Transverse colon (tissue), 4 donors: ENCODE measurements around the gene TYROBP. TPM values are rescaled to one million over a fixed set of nuclear protein-coding genes. Genes with fewer than 3 reads are reported as not detected.

Source experiments
- DNase-seq: peaks from one replicate; pipeline ENCODE4 v3.0.0-alpha.2; 2019
- H3K27ac ChIP-seq, 4 donors: fragments of 200-600 bp; sonication (generic); 2 replicates each; pipeline ENCODE4 v1.5.1; 2016 to 2018; ENCODE audit warnings: inconsistent platforms in 4 of 4
- H3K27me3 ChIP-seq: fragments of 200-600 bp; sonication (generic); 2 replicates; pipeline ENCODE4 v1.5.1; 2017; ENCODE audit warnings: inconsistent platforms
- H3K36me3 ChIP-seq, 4 donors: fragments of 200-600 bp; sonication (generic); 2 replicates each; pipeline ENCODE4 v1.5.1; 2017 to 2019; ENCODE audit warnings: inconsistent platforms in 4 of 4
- H3K4me1 ChIP-seq, 4 donors: fragments of 200-600 bp; sonication (generic); 2 replicates each; pipeline ENCODE4 v1.5.1; 2017 to 2020; ENCODE audit warnings: inconsistent platforms in 4 of 4
- H3K4me3 ChIP-seq, 4 donors: fragments of 200-600 bp; sonication (generic); 1 replicate in 1 of 4; 2 replicates in 3 of 4; pipeline versions ENCODE4 v1.5.1 to v1.6.1; 2017 to 2019; ENCODE audit warnings: inconsistent platforms in 4 of 4
- H3K9me3 ChIP-seq, 2 donors: fragments of 200-600 bp; sonication (generic); 2 replicates each; pipeline ENCODE4 v1.5.1; 2017 to 2019; ENCODE audit warnings: inconsistent platforms in 2 of 2
- EP300 ChIP-seq: sonication (generic); formaldehyde crosslinking; IDR thresholded peaks from one replicate; pipeline ENCODE4 v1.6.1; 2017; ENCODE audit warnings: antibody characterized with exemption, low read depth
- POLR2A ChIP-seq: fragments of 450-650 bp; IDR thresholded peaks from one replicate; pipeline ENCODE4 v1.6.1; 2016; ENCODE audit warnings: antibody characterized with exemption, mild to moderate bottlenecking, moderate library complexity
- POLR2AphosphoS5 ChIP-seq, 3 donors: sonication (generic); formaldehyde crosslinking; IDR thresholded peaks; one replicate each; pipeline ENCODE4 v1.6.1; 2016; ENCODE audit warnings: antibody characterized with exemption in 3 of 3
- WGBS, 2 donors: methylation state at CpG; one replicate each; pipeline ENCODE4 v1.1.5; 2018; ENCODE audit warnings: low coverage in 1 of 2; 5-methylcytosine and 5-hydroxymethylcytosine counted together
- in situ Hi-C, 4 donors: fragments of 200-750 bp; cut with MboI; loops; one replicate each; pipeline versions ENCODE4 v1.15.0 to v1.15.1; 2017; ENCODE audit warnings: low sequenced_read_pairs in 3 of 4, low pct_ligation_motif_present in 1 of 4, low pct_unique_long_range_greater_than_20kb in 1 of 4
- intact Hi-C: fragments of 100-400 bp; cut with DNase I; formaldehyde crosslinking; loops from one replicate; pipeline ENCODE4 v1.15.1; 2023; ENCODE audit warnings: low total_unique reads
- total RNA-seq, 4 donors: library from RNA; depleted of rRNA; stranded (reverse); fragments of >200 nt; gene quantifications; one replicate each; pipeline ENCODE4 v1.1.0, GENCODE V29; 2016
- TF ChIP-seq, protein P1 (sequence below), 5 experiments: fragments of 200-600 bp in 3 of 5; fragments of 450-650 bp in 2 of 5; sonication (generic) in 3 of 5; IDR thresholded peaks; 1 replicate in 2 of 5; 2 replicates in 3 of 5; pipeline ENCODE4 v1.5.1; 2016 to 2017; ENCODE audit warnings: antibody characterized with exemption in 5 of 5, inconsistent platforms in 3 of 5, mild to moderate bottlenecking in 2 of 5, moderate library complexity in 1 of 5

TYROBP gene
- total RNA-seq, 4 donors from 2014 or later, result 25.6 to 81.5 (median 52.2) TPM

DNA sequence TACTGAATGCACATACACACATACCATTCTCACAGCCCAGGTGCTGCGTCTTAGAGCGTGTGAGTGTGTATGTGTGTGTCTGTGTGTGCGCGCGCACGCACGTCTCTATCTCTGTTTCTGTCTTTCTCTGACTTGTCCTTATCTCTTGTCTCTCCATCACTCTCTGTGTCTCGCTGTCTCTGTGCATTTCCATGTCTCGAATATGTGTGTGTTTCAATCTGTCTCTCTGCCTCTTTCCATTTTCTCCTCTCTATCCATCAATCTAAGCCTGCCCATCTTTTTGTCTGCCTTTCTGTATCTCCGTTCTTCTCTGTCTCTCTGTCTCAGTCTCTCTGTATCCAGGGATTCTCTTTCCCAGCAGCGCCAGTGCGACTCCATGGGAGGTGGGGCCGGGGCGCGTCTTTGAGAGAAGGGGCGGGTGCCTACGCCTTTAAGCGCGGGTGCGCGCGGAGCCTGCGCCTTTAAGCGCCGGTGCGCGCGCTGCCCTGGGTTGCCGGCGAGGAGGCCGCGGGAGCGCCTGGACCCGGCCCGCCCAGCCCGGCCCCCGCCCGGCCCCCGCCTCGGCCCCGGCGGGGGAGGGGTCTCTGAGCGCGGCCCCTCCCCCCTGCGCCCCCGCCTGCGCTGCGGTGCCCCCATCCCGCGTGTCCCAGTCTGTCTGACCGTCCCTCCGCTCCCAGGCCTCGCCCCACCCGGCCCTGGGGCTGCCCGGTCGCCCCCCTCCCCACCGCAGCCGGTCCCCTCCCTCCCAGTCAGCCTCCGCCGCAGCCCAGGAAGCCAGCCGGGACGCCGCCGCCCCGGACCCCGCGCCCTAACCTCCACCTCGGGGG, 28.0 kb upstream of the TYROBP start, which contains the start of gene LRFN3:
Gene LRFN3 (plus strand): TSS at position 464 of the 827 bp plus-strand sequence. CDS start 3,052 bp downstream, outside the sequence.
- peak; percentile 81 for DNase-seq
- peak in 1 of 3 donors; percentile 23 for TF ChIP-seq POLR2AphosphoS5 (IDR thresholded peaks at IDR 0.05)
- TF ChIP-seq POLR2A, result no peak
- TF ChIP-seq EP300, result no peak
- TF ChIP-seq, protein P1, sequence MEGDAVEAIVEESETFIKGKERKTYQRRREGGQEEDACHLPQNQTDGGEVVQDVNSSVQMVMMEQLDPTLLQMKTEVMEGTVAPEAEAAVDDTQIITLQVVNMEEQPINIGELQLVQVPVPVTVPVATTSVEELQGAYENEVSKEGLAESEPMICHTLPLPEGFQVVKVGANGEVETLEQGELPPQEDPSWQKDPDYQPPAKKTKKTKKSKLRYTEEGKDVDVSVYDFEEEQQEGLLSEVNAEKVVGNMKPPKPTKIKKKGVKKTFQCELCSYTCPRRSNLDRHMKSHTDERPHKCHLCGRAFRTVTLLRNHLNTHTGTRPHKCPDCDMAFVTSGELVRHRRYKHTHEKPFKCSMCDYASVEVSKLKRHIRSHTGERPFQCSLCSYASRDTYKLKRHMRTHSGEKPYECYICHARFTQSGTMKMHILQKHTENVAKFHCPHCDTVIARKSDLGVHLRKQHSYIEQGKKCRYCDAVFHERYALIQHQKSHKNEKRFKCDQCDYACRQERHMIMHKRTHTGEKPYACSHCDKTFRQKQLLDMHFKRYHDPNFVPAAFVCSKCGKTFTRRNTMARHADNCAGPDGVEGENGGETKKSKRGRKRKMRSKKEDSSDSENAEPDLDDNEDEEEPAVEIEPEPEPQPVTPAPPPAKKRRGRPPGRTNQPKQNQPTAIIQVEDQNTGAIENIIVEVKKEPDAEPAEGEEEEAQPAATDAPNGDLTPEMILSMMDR (IDR thresholded peaks at IDR 0.05), result no peak
- peak within 1 kb of the TSS; percentile 64 to 93 (median 77) for H3K4me3 ChIP-seq
- no peaks in the 10 kb centered on the region for H3K9me3 ChIP-seq
- H3K27ac ChIP-seq, result peak within 1 kb of the TSS; percentile 78 to 90 (median 82)
- no peaks in the 10 kb centered on the region for H3K36me3 ChIP-seq
- WGBS, 2 donors, result 0 to 2% methylated on average over 7 to 35 of the region's 68 CpGs
- in situ Hi-C loops (loop anchor here in 3 of 4 donors (10.0 kb wide), 2 partner anchors 51 to 241 kb away; no protein-coding TSS in a partner anchor), intact Hi-C loops (loop anchor here (10.0 kb wide), 1 partner anchor 191 kb away; the partner anchor contains the start of genes IGFLR1, LIN37, PSENEN and U2AF1L4)
- no peaks in the 10 kb centered on the region for H3K27me3 ChIP-seq
- H3K4me1 ChIP-seq, result peaks cover 12 to 37% (median 34%) of the 10 kb centered on the region in 4 donors

DNA sequence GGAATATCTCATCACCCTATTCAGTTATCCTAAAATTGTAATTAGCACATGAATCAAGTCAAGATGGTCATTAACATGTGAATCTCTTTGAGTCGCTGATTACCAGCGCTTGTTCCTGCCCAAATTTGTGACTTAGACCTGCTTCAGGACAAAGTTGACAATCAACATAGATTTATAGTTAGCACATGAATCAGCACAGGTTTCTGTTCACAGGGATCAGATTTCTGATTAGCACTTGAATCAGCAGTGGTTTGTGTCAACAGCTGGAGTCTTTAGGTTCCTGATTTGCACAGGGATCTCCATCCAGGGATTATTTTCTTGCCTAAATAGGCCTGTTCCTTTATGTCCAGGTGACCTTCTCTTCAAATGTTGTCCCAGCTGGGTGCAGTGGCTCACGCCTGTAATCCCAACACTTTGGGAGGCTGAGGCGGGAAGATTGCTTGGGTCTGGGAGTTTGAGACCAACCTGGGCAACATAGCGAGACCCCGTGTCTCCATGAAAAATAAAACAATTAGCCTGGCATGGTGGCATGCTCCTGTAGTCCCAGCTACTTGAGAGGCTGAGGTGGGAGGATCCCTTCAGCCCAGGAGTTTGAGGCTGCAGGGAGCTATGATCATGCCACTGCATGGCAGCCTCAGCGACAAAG, 24.3 kb upstream of the TYROBP start:
- H3K9me3 ChIP-seq, result no peaks in the 10 kb centered on the region
- 37 to 66% methylated on average over 2 to 7 of the region's 7 CpGs for WGBS, 2 donors
- DNase-seq, result no peak
- in situ Hi-C loops, result loop anchor here (5.0 to 10.0 kb wide), 3 partner anchors 48 to 238 kb away; no protein-coding TSS in a partner anchor
- H3K27me3 ChIP-seq, result no peaks in the 10 kb centered on the region
- H3K36me3 ChIP-seq, result no peaks in the 10 kb centered on the region
- no peak overlapping the region for H3K27ac ChIP-seq
- no peak overlapping the region for H3K4me3 ChIP-seq
- intact Hi-C loops, result loop anchor here (5.0 to 10.0 kb wide), 2 partner anchors 50 to 188 kb away; partner anchors contain the start of genes IGFLR1, LIN37, PSENEN and U2AF1L4
- peaks cover 6 to 31% (median 23%) of the 10 kb centered on the region in 4 donors for H3K4me1 ChIP-seq
- TF ChIP-seq POLR2AphosphoS5 (IDR thresholded peaks at IDR 0.05) (no peak), EP300 (no peak), POLR2A (no peak)
- TF ChIP-seq, protein P1 (IDR thresholded peaks at IDR 0.05), result no peak

DNA sequence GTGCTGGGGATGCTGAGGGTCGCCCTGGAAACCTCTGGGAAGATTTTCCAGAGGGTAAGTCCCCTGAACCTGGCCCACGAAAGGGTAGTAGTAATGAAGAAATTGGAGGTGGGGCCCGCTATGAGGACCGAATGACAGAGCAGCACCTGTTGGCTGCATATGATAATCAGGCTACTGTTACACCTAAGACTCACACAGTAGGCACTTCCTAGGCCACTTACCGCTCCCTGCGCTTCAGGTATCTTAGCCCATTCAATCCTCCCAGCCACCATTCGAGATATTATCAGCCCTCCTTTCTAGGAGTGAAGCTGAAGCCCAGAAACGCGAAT, 23.7 kb upstream of the TYROBP start:
- Histone ChIP-seq H3K4me1 (peaks cover 6 to 26% (median 17%) of the 10 kb centered on the region in 4 donors), H3K27me3 (no peaks in the 10 kb centered on the region), H3K9me3 (no peaks in the 10 kb centered on the region), H3K4me3 (no peak overlapping the region), H3K36me3 (no peaks in the 10 kb centered on the region), H3K27ac (no peak overlapping the region)
- no peak for TF ChIP-seq POLR2AphosphoS5 (IDR thresholded peaks at IDR 0.05)
- TF ChIP-seq, protein P1 (IDR thresholded peaks at IDR 0.05), result no peak
- TF ChIP-seq EP300, result no peak
- no peak for TF ChIP-seq POLR2A
- 0 to 9% methylated on average over 2 to 9 of the region's 9 CpGs for WGBS, 2 donors
- no peak for DNase-seq
- in situ Hi-C loops (loop anchor here (5.0 to 10.0 kb wide), 3 partner anchors 47 to 237 kb away; no protein-coding TSS in a partner anchor), intact Hi-C loops (loop anchor here (5.0 to 10.0 kb wide), 2 partner anchors 50 to 187 kb away; partner anchors contain the start of genes IGFLR1, LIN37, PSENEN and U2AF1L4)
